Vagina (tissue), 2 donors: Measurements from ENCODE around the gene ASPHD1. TPM values are rescaled to one million over a fixed set of nuclear protein-coding genes. Genes with fewer than 3 reads are reported as not detected.
"Not testable (repeated sequence)": the region's sequence is repeated elsewhere in the genome, so short reads cannot be mapped to it uniquely, and the experiment has no call there.

Experiments used
- DNase-seq, 2 donors: peaks; one replicate each; pipeline ENCODE4 v3.0.0-alpha.2; 2017; ENCODE audit errors: extremely low spot score in 2 of 2
- H3K27ac ChIP-seq: fragments of 200-600 bp; sonication (generic); one replicate; pipeline ENCODE4 v1.5.1; 2019
- H3K27me3 ChIP-seq: fragments of 200-600 bp; sonication (generic); one replicate; pipeline ENCODE4 v1.5.1; 2019
- H3K36me3 ChIP-seq, 2 donors: fragments of 200-600 bp; sonication (generic); one replicate each; pipeline ENCODE4 v1.5.1; 2017 to 2019
- H3K4me1 ChIP-seq: fragments of 200-600 bp; sonication (generic); one replicate; pipeline ENCODE4 v1.5.1; 2019
- H3K4me3 ChIP-seq, 2 donors: fragments of 200-600 bp; sonication (generic); 1 replicate in 1 of 2; 2 replicates in 1 of 2; pipeline ENCODE4 v1.5.1; 2016 to 2019
- H3K9me3 ChIP-seq: fragments of 200-600 bp; sonication (generic); one replicate; pipeline ENCODE4 v1.5.1; 2019
- CTCF ChIP-seq, 3 experiments: fragments of 450-650 bp in 2 of 3; fragments of 200-600 bp in 1 of 3; sonication (generic) in 1 of 3; IDR thresholded peaks; one replicate each; pipeline ENCODE4 v1.5.1; 2017 to 2019; ENCODE audit warnings: antibody characterized with exemption in 3 of 3, mild to moderate bottlenecking in 2 of 3, moderate library complexity in 2 of 3
- POLR2A ChIP-seq, 2 donors: fragments of 450-650 bp; IDR thresholded peaks; one replicate each; pipeline ENCODE4 v1.6.1; 2017; ENCODE audit warnings: antibody characterized with exemption in 2 of 2, mild to moderate bottlenecking in 2 of 2, moderate library complexity in 2 of 2
- POLR2AphosphoS5 ChIP-seq, 2 donors: sonication (generic); formaldehyde crosslinking; IDR thresholded peaks; one replicate each; pipeline ENCODE4 v1.9.0; 2017; ENCODE audit warnings: antibody characterized with exemption in 2 of 2, mild to moderate bottlenecking in 2 of 2, low read depth in 1 of 2; ENCODE audit not compliant: insufficient read depth in 1 of 2
- intact Hi-C: fragments of 100-400 bp; cut with DNase I; formaldehyde crosslinking; loops from one replicate; pipeline ENCODE4 v1.15.1; 2023
- total RNA-seq: library from RNA; depleted of rRNA; stranded (reverse); fragments of >200 nt; gene quantifications from one replicate; pipeline ENCODE4 v1.2.3, GENCODE V29; 2016

Gene ASPHD1
- total RNA-seq, 1 donor from 2014 or later, result not detected

GRCh38 chr16:29925105-29925756, 24.9 kb downstream of the ASPHD1 start:
- peaks cover 31% of the 10 kb centered on the region for H3K4me1 ChIP-seq
- TF ChIP-seq POLR2AphosphoS5 (IDR thresholded peaks at IDR 0.05; ENCODE audit: insufficient read depth in 1 of 2, low read depth in 1 of 2) (no peak), CTCF (IDR thresholded peaks at IDR 0.05) (no peak), POLR2A (IDR thresholded peaks at IDR 0.05) (no peak)
- H3K4me3 ChIP-seq, result peak overlapping the region; percentile 84 to 88
- DNase-seq, result no peak
- intact Hi-C loops, result loop anchor here (10.0 kb wide), 1 partner anchor 80 kb away; no protein-coding TSS in a partner anchor
- H3K27me3 ChIP-seq, result no peaks in the 10 kb centered on the region
- H3K9me3 ChIP-seq, result no peaks in the 10 kb centered on the region
- H3K27ac ChIP-seq, result peak overlapping the region; percentile 83
- peaks cover 0 to 25% of the 10 kb centered on the region in 2 donors for H3K36me3 ChIP-seq

- Histone ChIP-seq H3K27me3 (no peaks in the 10 kb centered on the region), H3K36me3 (peaks cover 0 to 17% of the 10 kb centered on the region in 2 donors), H3K9me3 (no peaks in the 10 kb centered on the region), H3K4me1 (peaks cover 31% of the 10 kb centered on the region), H3K27ac (peak within 1 kb of the TSS; percentile 83), H3K4me3 (peak within 1 kb of the TSS; percentile 84 to 88)
- DNase-seq, result no peak
- intact Hi-C loops, result loop anchor here (10.0 kb wide), 1 partner anchor 79 kb away; no protein-coding TSS in a partner anchor
- TF ChIP-seq CTCF (IDR thresholded peaks at IDR 0.05), result no peak
- peak in 1 of 2 donors; percentile 92 for TF ChIP-seq POLR2A (IDR thresholded peaks at IDR 0.05)
- peak; percentile 91 to 98 for TF ChIP-seq POLR2AphosphoS5 (IDR thresholded peaks at IDR 0.05; ENCODE audit: insufficient read depth in 1 of 2, low read depth in 1 of 2)
Measured at GRCh38 chr16:29925781-29926710, 25.8 kb downstream of the ASPHD1 start, which contains the start of gene KCTD13. KCTD13 (minus strand) TSS chr16:29926226; CDS start chr16:29926033, 193 bp downstream.

GRCh38 chr16:29926711-29927052, 26.4 kb downstream of the ASPHD1 start:
- Histone ChIP-seq H3K27ac (peak overlapping the region; percentile 83), H3K9me3 (no peaks in the 10 kb centered on the region), H3K4me1 (peaks cover 31% of the 10 kb centered on the region), H3K27me3 (no peaks in the 10 kb centered on the region), H3K36me3 (peaks cover 0 to 14% of the 10 kb centered on the region in 2 donors), H3K4me3 (peak overlapping the region; percentile 84 to 88)
- TF ChIP-seq POLR2AphosphoS5 (IDR thresholded peaks at IDR 0.05; ENCODE audit: insufficient read depth in 1 of 2, low read depth in 1 of 2), result no peak
- TF ChIP-seq CTCF (IDR thresholded peaks at IDR 0.05), result no peak
- no peak for TF ChIP-seq POLR2A (IDR thresholded peaks at IDR 0.05)
- no peak for DNase-seq
- intact Hi-C loops, result loop anchor here (10.0 kb wide), 1 partner anchor 78 kb away; no protein-coding TSS in a partner anchor

- no peak for DNase-seq
- Histone ChIP-seq H3K27me3 (no peaks in the 10 kb centered on the region), H3K36me3 (peaks cover 0 to 8% of the 10 kb centered on the region in 2 donors), H3K27ac (peak overlapping the region; percentile 83), H3K4me1 (peaks cover 31% of the 10 kb centered on the region), H3K9me3 (no peaks in the 10 kb centered on the region), H3K4me3 (peak overlapping the region; percentile 84 to 88)
- intact Hi-C loops, result loop anchor here (10.0 kb wide), 1 partner anchor 78 kb away; no protein-coding TSS in a partner anchor
- TF ChIP-seq POLR2A (IDR thresholded peaks at IDR 0.05) (no peak), CTCF (IDR thresholded peaks at IDR 0.05) (no peak), POLR2AphosphoS5 (IDR thresholded peaks at IDR 0.05; ENCODE audit: insufficient read depth in 1 of 2, low read depth in 1 of 2) (no peak)
Measured at GRCh38 chr16:29927070-29927905, 27.0 kb downstream of the ASPHD1 start.

GRCh38 chr16:29931750-29932149, 31.5 kb downstream of the ASPHD1 start:
- intact Hi-C loops, DNase-seq, H3K36me3 ChIP-seq: not testable (repeated sequence)

More at GRCh38 chr16:29931750-29932149, 31.5 kb downstream of the ASPHD1 start:
- H3K27ac ChIP-seq, H3K27me3 ChIP-seq, H3K4me1 ChIP-seq, H3K9me3 ChIP-seq, H3K4me3 ChIP-seq: not testable (repeated sequence)
